ENCODE results near the gene PBX3.

GRCh38 chr9:125986966-125987365, 239.8 kb downstream of the PBX3 start:
- no peak for TF ChIP-seq CTCF (conservative IDR thresholded peaks at IDR 0.05)
- no peak for TF ChIP-seq ZFX (IDR thresholded peaks at IDR 0.05)

All from C4-2B (cell line).